ENCODE data around the gene TWSG1. TPM values are rescaled to one million over a fixed set of nuclear protein-coding genes. Genes with fewer than 3 reads are reported as not detected.
"Not testable (repeated sequence)": the region's sequence is repeated elsewhere in the genome, so short reads cannot be mapped to it uniquely, and the experiment has no call there.

Gene TWSG1
- total RNA-seq, 1 donor from 2014 or later: 12.9 TPM

DNA sequence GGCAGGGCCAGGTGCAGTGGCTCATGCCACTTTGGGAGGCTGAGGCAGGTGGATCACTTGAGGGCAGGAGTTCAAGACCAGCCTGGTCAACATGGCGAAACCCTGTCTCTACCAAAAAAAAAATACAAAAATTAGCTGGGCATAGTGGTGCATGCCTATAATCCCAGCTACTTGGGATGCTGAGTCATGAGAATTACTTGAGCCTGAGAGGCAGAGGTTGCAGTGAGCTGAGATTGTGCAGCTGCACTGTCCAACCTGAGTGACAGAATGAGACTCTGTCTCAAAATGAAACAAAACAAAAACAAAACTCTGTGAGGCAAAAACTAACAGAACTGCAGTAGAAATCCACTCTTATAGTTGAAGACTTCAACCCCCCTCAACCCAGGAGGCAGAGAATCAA, 38.7 kb downstream of the TWSG1 start:
- H3K27ac Mint-ChIP-seq; H3K27me3 Mint-ChIP-seq (ENCODE audit: low read depth); intact Hi-C loops (cut with micrococcal nuclease); H3K36me3 Mint-ChIP-seq (ENCODE audit: low read depth); H3K9me3 Mint-ChIP-seq; H3K4me3 Mint-ChIP-seq (ENCODE audit: low read depth); DNase-seq (ENCODE audit: low spot score); H3K4me1 Mint-ChIP-seq (ENCODE audit: low read depth): not testable (repeated sequence)

DNA sequence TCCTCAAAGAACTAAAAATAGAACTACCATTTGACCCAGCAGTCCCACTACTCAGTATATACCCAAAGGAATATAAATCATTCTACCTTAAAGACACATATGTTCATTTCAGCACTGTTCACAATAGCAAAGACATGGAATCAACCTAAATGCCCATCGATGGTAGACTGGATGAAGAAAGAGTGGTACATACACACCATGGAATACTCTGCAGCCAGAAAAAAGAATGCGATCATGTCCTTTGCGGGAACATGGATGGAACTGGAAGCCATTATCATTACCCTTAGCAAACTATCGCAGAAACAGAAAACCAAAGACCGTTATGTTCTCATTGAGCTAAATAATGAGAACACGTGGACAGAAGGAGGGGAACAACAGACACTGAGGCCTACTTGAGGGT, 44.5 kb downstream of the TWSG1 start:
- H3K9me3 Mint-ChIP-seq: no peaks in the 10 kb centered on the region
- no peak overlapping the region for H3K27ac Mint-ChIP-seq

DNA sequence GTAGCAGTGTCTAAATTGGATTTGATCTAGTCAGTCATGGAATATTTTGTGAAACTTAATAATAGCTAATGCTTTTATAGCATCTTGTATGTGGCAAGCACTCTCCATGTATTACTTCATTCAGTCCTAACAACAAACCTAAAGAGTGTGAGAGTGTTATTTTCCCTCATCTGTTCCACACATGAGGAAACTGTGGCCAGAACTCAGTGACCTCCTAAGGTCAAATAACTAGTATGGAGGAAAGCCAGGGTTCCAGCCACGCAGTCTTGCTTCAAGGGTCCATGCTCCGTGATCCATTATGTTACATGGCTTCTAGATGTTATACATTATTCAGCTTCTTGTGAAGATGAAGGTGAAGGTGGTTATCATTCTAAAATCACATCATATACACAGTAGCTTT, 45.5 kb downstream of the TWSG1 start:
- no peak for DNase-seq (ENCODE audit: low spot score)
- no peaks in the 10 kb centered on the region for H3K36me3 Mint-ChIP-seq (ENCODE audit: low read depth)

More for the DNA sequence above, 44.5 kb downstream of the TWSG1 start:
- Mint-ChIP-seq H3K4me1 (ENCODE audit: low read depth) (no peaks in the 10 kb centered on the region), H3K36me3 (ENCODE audit: low read depth) (no peaks in the 10 kb centered on the region), H3K27me3 (ENCODE audit: low read depth) (no peaks in the 10 kb centered on the region), H3K4me3 (ENCODE audit: low read depth) (no peak overlapping the region)
- intact Hi-C loops (cut with micrococcal nuclease): no loop called here
- no peak for DNase-seq (ENCODE audit: low spot score)

DNA sequence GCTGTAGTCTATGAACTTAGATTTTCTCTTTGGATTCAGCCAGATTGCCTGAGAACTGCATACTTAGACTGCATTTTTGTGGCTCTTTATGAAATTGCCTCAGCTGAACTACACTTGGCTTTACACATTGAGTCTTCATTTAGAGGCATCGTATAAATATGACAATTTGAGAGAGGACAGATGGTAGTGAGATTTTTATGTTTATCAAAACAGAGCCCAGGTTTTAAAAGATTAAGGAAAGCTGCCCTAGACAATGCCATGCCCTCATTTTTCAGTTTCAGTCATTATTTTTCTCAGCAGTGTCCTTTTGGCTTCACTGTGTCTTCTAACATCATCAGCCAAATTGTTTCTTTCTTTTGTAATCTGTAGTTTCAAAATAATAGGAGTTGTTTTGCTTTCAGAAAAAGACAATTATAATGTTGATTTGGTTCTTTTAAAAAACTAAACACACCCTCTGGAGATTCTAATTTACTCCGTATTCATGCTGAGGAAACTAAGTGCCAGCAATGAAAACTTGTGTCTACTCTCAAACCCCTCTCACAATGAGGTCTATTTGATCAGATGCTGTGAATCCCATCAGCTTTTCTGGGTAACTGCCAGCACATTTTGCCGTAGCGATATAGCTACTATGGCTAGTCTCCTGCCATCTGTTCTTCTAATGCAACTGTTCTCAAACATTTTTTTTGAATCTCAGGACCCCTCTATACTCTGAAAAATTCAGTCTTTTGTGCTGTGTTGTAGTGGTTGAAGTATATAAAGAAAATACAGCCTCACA, 46.2 kb downstream of the TWSG1 start:
- no peak for DNase-seq (ENCODE audit: low spot score)
- H3K27me3 Mint-ChIP-seq (ENCODE audit: low read depth): no peaks in the 10 kb centered on the region
- H3K36me3 Mint-ChIP-seq (ENCODE audit: low read depth): no peaks in the 10 kb centered on the region
- H3K27ac Mint-ChIP-seq: no peak overlapping the region
- no peaks in the 10 kb centered on the region for H3K9me3 Mint-ChIP-seq
- intact Hi-C loops (cut with micrococcal nuclease): no loop called here
- no peaks in the 10 kb centered on the region for H3K4me1 Mint-ChIP-seq (ENCODE audit: low read depth)
- H3K4me3 Mint-ChIP-seq (ENCODE audit: low read depth): no peak overlapping the region

More for the DNA sequence above, 45.5 kb downstream of the TWSG1 start:
- Mint-ChIP-seq H3K27me3 (ENCODE audit: low read depth) (no peaks in the 10 kb centered on the region), H3K9me3 (no peaks in the 10 kb centered on the region), H3K4me1 (ENCODE audit: low read depth) (no peaks in the 10 kb centered on the region), H3K4me3 (ENCODE audit: low read depth) (no peak overlapping the region), H3K27ac (no peak overlapping the region)
- intact Hi-C loops (cut with micrococcal nuclease): no loop called here

DNA sequence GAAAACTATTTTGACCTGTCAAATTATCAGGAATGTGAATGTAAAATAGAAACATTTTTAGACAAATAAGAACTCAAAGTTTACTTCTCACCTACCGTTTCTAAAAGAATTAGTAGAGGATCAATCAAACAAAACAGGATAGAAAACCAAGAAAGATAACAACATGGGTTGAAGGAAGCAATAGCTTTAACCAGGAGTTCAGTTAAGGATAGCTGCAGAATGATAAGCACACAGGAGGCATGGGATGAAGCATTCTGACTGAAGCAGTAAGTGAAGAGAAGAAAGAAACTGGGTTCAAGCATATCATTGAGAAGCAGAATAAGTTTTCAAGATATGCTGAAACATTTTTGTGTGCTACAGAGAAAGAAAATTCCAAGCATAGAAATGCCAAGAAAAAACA, 52.3 kb downstream of the TWSG1 start:
- DNase-seq (ENCODE audit: low spot score): no peak
- Mint-ChIP-seq H3K4me1 (ENCODE audit: low read depth) (no peaks in the 10 kb centered on the region), H3K36me3 (ENCODE audit: low read depth) (peaks cover 7% of the 10 kb centered on the region), H3K27me3 (ENCODE audit: low read depth) (no peaks in the 10 kb centered on the region), H3K9me3 (peaks cover 9% of the 10 kb centered on the region), H3K4me3 (ENCODE audit: low read depth) (no peak overlapping the region), H3K27ac (no peak overlapping the region)
- intact Hi-C loops (cut with micrococcal nuclease): no loop called here

DNA sequence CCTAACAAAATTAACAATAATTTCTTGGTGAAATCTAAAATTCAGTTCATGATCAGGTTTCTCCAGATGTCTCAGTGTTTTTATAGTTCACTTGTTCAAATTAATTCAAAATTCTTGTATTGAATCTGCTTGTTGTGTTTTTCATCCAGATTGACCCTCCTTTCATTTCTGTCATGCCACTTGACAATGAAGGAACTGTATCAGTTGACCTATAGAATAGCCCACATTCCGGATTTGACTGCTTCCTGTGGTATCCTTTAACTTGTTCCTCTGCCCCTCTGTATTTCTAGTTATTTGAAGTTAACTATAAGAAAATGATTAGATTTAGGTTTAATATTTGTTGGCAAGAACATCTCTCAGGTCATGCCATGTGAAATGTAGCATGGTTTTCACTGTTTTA, 53.3 kb downstream of the TWSG1 start:
- intact Hi-C loops (cut with micrococcal nuclease): no loop called here
- Mint-ChIP-seq H3K27ac (no peak overlapping the region), H3K9me3 (peaks cover 15% of the 10 kb centered on the region), H3K4me1 (ENCODE audit: low read depth) (no peaks in the 10 kb centered on the region), H3K4me3 (ENCODE audit: low read depth) (no peak overlapping the region), H3K36me3 (ENCODE audit: low read depth) (peaks cover 7% of the 10 kb centered on the region), H3K27me3 (ENCODE audit: low read depth) (no peaks in the 10 kb centered on the region)
- DNase-seq (ENCODE audit: low spot score): no peak

DNA sequence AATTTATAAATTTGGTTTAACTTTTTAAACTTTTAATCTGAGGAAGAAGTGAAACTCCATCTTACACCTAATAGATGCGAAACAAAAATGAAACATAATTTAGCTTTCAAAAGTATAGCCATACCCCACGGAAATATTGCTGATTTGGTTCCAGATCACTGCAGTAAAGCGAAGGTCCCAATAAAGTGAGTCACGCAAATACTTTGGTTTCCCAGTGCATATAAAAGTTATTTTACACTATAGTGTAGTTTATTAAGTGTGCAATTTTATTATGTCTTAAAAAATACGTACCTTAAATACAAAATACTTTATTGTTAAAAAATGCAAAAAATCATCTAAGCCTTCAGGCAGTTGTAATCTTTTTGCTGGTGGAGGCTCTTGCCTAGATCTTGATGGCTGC, 55.1 kb downstream of the TWSG1 start:
- Mint-ChIP-seq H3K9me3 (peaks cover 15% of the 10 kb centered on the region), H3K4me3 (ENCODE audit: low read depth) (no peak overlapping the region), H3K4me1 (ENCODE audit: low read depth) (no peaks in the 10 kb centered on the region), H3K36me3 (ENCODE audit: low read depth) (peaks cover 7% of the 10 kb centered on the region), H3K27me3 (ENCODE audit: low read depth) (no peaks in the 10 kb centered on the region), H3K27ac (no peak overlapping the region)
- no peak for DNase-seq (ENCODE audit: low spot score)
- intact Hi-C loops (cut with micrococcal nuclease): no loop called here

DNA sequence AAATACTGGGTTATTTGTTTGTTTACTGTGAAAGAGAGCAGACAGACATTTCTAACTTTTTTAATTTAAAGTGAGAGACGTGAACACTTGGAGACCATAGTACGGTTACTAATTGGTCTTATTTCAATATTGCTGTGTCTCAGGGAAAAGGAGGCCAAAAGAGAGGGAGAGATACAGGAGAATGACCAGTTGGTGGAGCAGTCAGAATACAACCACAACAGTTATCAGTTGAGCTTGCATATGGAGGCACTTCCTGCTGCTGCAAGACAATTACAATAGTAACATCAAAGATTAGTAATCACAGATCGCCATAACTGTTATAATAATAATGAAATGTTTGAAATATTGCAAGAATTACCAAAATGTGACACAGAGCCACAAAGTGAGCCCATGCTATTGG, 58.2 kb downstream of the TWSG1 start:
- peaks cover 15% of the 10 kb centered on the region for H3K9me3 Mint-ChIP-seq
- H3K4me1 Mint-ChIP-seq (ENCODE audit: low read depth): peaks cover 2% of the 10 kb centered on the region
- intact Hi-C loops (cut with micrococcal nuclease): no loop called here
- peaks cover 12% of the 10 kb centered on the region for H3K36me3 Mint-ChIP-seq (ENCODE audit: low read depth)
- DNase-seq (ENCODE audit: low spot score): no peak
- H3K27me3 Mint-ChIP-seq (ENCODE audit: low read depth): no peaks in the 10 kb centered on the region
- no peak overlapping the region for H3K27ac Mint-ChIP-seq
- no peak overlapping the region for H3K4me3 Mint-ChIP-seq (ENCODE audit: low read depth)

DNA sequence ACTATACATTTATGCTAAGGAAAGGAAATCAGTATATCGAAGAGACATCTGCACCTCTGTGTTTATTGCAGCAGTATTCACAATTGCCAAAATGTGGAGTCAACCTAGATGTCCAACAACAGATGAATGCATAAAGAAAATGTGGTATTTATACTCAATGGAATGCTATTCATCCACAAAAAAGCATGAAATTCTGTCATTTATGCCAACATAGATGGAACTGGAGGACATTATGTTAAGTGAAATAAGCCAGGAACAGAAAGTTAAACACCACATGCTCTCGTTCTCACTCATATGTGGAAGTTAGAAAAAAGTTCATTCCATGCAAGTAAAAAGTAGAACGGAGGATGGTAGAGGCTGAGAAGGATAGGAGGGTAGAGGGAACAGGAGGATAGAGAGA, 59.5 kb downstream of the TWSG1 start:
- intact Hi-C loops (cut with micrococcal nuclease): no loop called here
- Mint-ChIP-seq H3K4me3 (ENCODE audit: low read depth) (no peak overlapping the region), H3K4me1 (ENCODE audit: low read depth) (peaks cover 2% of the 10 kb centered on the region), H3K27me3 (ENCODE audit: low read depth) (no peaks in the 10 kb centered on the region), H3K27ac (no peak overlapping the region), H3K9me3 (peaks cover 15% of the 10 kb centered on the region), H3K36me3 (ENCODE audit: low read depth) (peaks cover 12% of the 10 kb centered on the region)
- DNase-seq (ENCODE audit: low spot score): no peak

DNA sequence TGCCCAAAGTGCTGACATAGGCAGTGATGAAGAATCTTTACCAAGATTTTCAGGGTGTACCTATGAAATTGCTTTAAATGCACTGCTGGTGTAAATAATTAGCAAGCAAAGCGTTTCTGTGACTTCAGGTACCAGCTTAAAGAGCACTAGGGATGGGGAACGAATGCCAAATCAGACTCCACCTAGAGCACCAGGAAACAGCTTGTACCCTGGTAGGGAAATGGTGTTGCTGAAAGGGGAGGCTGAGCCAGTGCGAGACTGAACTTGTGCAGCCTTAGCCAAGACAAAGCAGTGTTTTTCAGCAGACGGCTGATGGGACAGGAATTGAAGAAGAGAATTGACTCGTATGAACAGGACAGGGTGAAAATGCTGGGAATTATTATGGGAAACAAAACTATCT, 65.6 kb downstream of the TWSG1 start:
- no peak overlapping the region for H3K27ac Mint-ChIP-seq
- intact Hi-C loops (cut with micrococcal nuclease): no loop called here
- peaks cover 7% of the 10 kb centered on the region for H3K4me1 Mint-ChIP-seq (ENCODE audit: low read depth)
- peaks cover 4% of the 10 kb centered on the region for H3K36me3 Mint-ChIP-seq (ENCODE audit: low read depth)
- H3K27me3 Mint-ChIP-seq (ENCODE audit: low read depth): no peaks in the 10 kb centered on the region
- H3K9me3 Mint-ChIP-seq: no peaks in the 10 kb centered on the region
- H3K4me3 Mint-ChIP-seq (ENCODE audit: low read depth): no peak overlapping the region
- DNase-seq (ENCODE audit: low spot score): no peak

DNA sequence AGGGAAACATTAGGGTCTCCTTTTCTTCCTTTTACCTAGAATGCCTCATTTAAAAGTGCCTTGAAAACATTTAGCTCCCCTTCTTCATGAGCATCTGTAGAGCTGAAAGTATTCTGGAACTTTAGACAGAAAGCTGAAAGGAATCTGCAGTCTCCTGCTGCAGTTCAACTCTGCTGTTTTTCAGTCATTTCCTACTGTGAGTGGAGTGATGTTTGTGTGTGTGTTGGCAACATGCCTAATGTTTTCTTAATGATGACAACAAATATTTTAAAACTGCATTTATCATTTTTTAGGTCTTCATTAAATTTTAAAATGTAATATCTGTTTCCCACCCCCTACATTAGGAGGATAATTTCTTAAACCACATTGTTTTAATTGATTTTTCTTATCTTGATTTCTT, 66.6 kb downstream of the TWSG1 start:
- DNase-seq (ENCODE audit: low spot score): no peak
- peaks cover 6% of the 10 kb centered on the region for H3K4me1 Mint-ChIP-seq (ENCODE audit: low read depth)
- H3K4me3 Mint-ChIP-seq (ENCODE audit: low read depth): no peak overlapping the region
- intact Hi-C loops (cut with micrococcal nuclease): no loop called here
- H3K27me3 Mint-ChIP-seq (ENCODE audit: low read depth): no peaks in the 10 kb centered on the region
- peaks cover 4% of the 10 kb centered on the region for H3K36me3 Mint-ChIP-seq (ENCODE audit: low read depth)
- H3K27ac Mint-ChIP-seq: no peak overlapping the region
- no peaks in the 10 kb centered on the region for H3K9me3 Mint-ChIP-seq

DNA sequence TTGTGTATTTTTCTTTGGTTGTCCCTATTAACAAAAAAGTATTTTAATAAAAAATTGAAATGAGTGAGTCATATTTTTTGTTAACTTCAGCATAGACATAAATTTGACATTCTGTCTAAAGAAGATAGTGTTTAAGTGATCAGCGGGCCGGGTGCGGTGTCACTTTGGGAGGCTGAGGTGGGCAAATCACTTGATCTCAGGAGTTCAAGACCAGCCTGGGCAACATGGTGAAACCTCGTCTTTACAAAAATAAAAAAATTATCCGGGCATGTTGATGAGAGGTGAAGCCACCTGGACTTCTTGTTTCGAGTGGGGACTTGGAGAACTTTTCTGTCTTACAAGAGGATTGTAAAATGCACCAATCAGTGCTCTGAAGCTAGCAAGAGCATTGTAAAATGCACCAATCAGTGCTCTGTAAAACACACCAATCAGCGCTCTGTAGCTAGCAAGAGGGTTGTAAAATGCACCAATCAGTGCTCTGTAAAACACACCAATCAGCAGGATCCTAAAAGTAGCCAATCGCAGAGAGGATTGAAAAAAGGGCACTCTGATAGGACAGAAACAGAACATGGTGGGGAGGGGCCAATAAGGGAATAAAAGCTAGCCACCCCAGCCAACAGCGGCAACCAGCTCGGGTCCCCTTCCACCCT, 67.9 kb downstream of the TWSG1 start:
- not testable (repeated sequence) for H3K36me3 Mint-ChIP-seq (ENCODE audit: low read depth); H3K4me1 Mint-ChIP-seq (ENCODE audit: low read depth)

DNA sequence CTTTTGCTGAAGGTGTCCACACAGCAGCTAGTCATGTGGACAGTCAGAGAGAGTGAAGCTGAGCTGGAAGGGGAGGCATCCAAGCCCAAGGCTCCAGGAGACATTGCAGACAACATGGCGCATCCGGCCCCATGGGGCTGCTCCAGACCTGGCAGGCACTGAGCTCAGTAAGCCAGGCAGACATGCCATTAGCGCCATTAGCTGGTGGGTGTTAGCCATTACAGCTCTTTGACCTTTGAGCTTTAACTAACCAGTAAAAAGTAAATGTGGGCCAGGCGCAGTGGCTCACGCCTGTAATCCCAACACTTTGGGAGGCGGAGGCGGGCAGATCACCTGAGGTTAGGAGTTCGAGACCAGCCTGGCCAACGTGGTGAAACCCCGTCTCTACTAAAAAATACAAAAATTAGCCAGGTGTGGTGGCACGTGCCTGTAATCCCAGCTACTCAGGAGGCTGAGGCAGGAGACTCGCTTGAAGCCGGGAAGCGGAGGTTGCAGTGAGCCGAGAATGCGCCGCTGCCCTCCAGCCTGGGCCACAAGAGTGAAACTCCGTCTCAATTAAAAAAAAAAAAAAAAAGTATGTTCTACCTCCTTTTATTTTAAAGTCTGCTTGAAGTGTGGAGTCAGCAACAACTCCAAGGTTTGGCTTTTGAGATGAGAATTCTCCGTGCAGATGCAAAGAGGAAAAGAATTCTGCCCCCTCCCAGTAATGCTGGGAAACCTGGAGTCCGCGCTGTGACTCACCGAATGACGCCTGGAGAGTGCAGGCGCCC, 69.4 kb downstream of the TWSG1 start:
- H3K4me3 Mint-ChIP-seq (ENCODE audit: low read depth): no peak overlapping the region
- intact Hi-C loops (cut with micrococcal nuclease): no loop called here
- peaks cover 5% of the 10 kb centered on the region for H3K4me1 Mint-ChIP-seq (ENCODE audit: low read depth)
- no peaks in the 10 kb centered on the region for H3K27me3 Mint-ChIP-seq (ENCODE audit: low read depth)
- DNase-seq (ENCODE audit: low spot score): no peak
- no peaks in the 10 kb centered on the region for H3K36me3 Mint-ChIP-seq (ENCODE audit: low read depth)
- no peak overlapping the region for H3K27ac Mint-ChIP-seq
- H3K9me3 Mint-ChIP-seq: no peaks in the 10 kb centered on the region

More for the DNA sequence above, 67.9 kb downstream of the TWSG1 start:
- DNase-seq (ENCODE audit: low spot score); H3K27me3 Mint-ChIP-seq (ENCODE audit: low read depth); H3K4me3 Mint-ChIP-seq (ENCODE audit: low read depth); H3K27ac Mint-ChIP-seq; intact Hi-C loops (cut with micrococcal nuclease); H3K9me3 Mint-ChIP-seq: not testable (repeated sequence)
